Stimulated activated naive CD8-positive, alpha-beta T cell treated with anti-CD3 and anti-CD28 coated beads, Interleukin-15, amount 100 ng/mL, for 72 hours (primary cell): ENCODE results near the gene TTC9.

ENCODE experiments used
- ATAC-seq: fragments of 150-1000 bp; cut with Tn5 transposase; 2 replicates; pipeline ENCODE4 v1.10.0; 2021; ENCODE audit warnings: mild to moderate bottlenecking, moderate library complexity
- DNase-seq, 2 donors: peaks; one replicate each; pipeline ENCODE4 v3.0.0; 2021 to 2022
- H3K27ac Mint-ChIP-seq, 2 donors: one replicate each; pipeline ENCODE4 v1.8.0; 2022; ENCODE audit warnings: mild to moderate bottlenecking in 2 of 2, mixed read lengths in 2 of 2, moderate library complexity in 2 of 2
- H3K27me3 Mint-ChIP-seq: one replicate; pipeline ENCODE4 v1.8.0; 2022; ENCODE audit warnings: mixed read lengths
- H3K4me1 Mint-ChIP-seq: one replicate; pipeline ENCODE4 v1.8.0; 2022; ENCODE audit warnings: mild to moderate bottlenecking, mixed read lengths
- H3K4me3 Mint-ChIP-seq, 2 donors: one replicate each; pipeline ENCODE4 v1.8.0; 2022; ENCODE audit warnings: mild to moderate bottlenecking in 2 of 2, mixed read lengths in 2 of 2, moderate library complexity in 1 of 2
- H3K9me3 Mint-ChIP-seq, 2 donors: one replicate each; pipeline ENCODE4 v1.8.0; 2022; ENCODE audit warnings: mixed read lengths in 2 of 2

TTC9 gene

GRCh38 chr14:70641548-70642302 lies at the start of gene TTC9:
Gene TTC9 (plus strand): TSS chr14:70641916. CDS start chr14:70642130, 214 bp downstream.
- ATAC-seq, result peak; percentile 31
- no peak for DNase-seq
- Mint-ChIP-seq H3K4me3 (peak within 1 kb of the TSS; percentile 93 to 96), H3K27ac (peak within 1 kb of the TSS; percentile 95 to 97), H3K27me3 (no peaks in the 10 kb centered on the region), H3K9me3 (no peaks in the 10 kb centered on the region), H3K4me1 (peaks cover 48% of the 10 kb centered on the region)

- ATAC-seq (no peak), DNase-seq (no peak)
- Mint-ChIP-seq H3K27ac (no peak overlapping the region), H3K4me3 (no peak overlapping the region), H3K9me3 (no peaks in the 10 kb centered on the region), H3K27me3 (no peaks in the 10 kb centered on the region), H3K4me1 (peaks cover 23% of the 10 kb centered on the region)
Observed at GRCh38 chr14:70594461-70594860, 47.3 kb upstream of the TTC9 start.

GRCh38 chr14:70595443-70596185 lies 46.1 kb upstream of the TTC9 start:
- no peak for ATAC-seq

GRCh38 chr14:70597731-70598130 lies 44.0 kb upstream of the TTC9 start:
- DNase-seq (no peak), ATAC-seq (no peak)
- H3K4me1 Mint-ChIP-seq, result peaks cover 43% of the 10 kb centered on the region
- no peaks in the 10 kb centered on the region for H3K9me3 Mint-ChIP-seq
- peak overlapping the region in 1 of 2 donors; percentile 63 for H3K27ac Mint-ChIP-seq
- H3K27me3 Mint-ChIP-seq, result peaks cover 15% of the 10 kb centered on the region
- H3K4me3 Mint-ChIP-seq, result no peak overlapping the region

More at GRCh38 chr14:70595443-70596185, 46.1 kb upstream of the TTC9 start:
- no peaks in the 10 kb centered on the region for H3K9me3 Mint-ChIP-seq
- no peak overlapping the region for H3K4me3 Mint-ChIP-seq
- H3K27ac Mint-ChIP-seq, result peak overlapping the region in 1 of 2 donors; percentile 27
- no peak for DNase-seq
- H3K4me1 Mint-ChIP-seq, result peaks cover 34% of the 10 kb centered on the region
- H3K27me3 Mint-ChIP-seq, result no peaks in the 10 kb centered on the region

DNA sequence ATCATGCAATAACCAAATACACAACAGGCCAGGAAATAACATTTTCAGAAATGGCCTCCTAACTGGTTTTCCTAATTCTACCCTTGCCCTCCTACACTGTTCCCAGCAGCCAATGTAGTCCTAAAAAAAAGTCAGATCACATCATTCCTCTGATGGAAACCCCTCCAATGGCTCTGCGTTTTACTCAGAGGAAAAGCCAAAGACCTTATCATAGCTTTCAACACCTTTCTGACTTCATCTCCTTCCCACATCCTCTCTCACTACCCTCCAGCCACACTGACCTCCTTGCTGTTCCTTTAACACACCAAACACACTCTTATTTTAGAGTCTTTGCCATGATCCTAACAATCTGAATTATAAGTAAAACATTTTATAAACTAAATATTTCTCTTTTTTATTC lies 42.4 kb upstream of the TTC9 start:
- Mint-ChIP-seq H3K9me3 (no peaks in the 10 kb centered on the region), H3K4me1 (peaks cover 43% of the 10 kb centered on the region), H3K27ac (peak overlapping the region; percentile 21 to 99), H3K27me3 (peaks cover 16% of the 10 kb centered on the region), H3K4me3 (peak overlapping the region; percentile 99)
- no peak for ATAC-seq
- DNase-seq, result no peak

DNA sequence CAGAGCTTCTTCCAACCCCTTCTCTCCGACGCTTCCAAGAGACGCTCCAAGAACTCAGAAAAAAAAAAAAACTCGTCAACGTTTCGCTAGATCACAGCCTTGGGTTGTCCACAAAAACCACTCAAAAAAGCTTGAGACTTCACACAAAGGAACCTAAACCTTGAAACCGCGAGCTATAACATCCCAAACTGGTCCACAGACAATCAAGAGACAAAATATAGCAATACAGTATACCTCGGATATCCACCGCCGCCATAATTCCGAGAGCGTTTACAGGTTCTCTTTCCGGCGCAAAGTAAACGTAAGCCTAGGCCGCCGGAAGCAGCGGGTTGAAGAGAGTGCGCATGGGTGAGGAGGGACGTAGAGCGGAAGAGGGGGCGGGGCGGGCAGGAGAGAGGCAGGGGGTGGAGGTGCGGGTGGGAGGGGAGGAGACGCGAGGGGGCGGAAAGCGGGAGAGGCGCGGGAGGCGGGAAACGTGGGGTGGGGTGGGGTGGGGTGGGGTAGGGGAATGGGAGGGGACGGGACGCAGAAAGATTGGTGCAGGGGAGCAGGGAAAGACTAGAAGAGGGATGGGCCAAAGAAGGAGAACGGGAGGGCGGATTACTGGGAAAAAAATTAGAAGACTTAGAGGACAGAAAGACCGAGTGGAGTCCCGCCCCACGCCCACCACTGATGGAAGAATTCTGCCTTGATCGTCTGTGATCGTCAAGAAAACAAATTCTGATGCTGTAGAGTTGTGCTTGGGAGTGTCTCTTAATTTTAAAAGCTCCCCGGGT lies 41.1 kb upstream of the TTC9 start, which contains the start of gene MED6:
Gene MED6, minus strand, starts transcription at position 274 of the 776 bp plus-strand sequence. Its CDS starts 18 bp downstream, at position 256.
- Mint-ChIP-seq H3K4me1 (peaks cover 43% of the 10 kb centered on the region), H3K4me3 (peak within 1 kb of the TSS; percentile 99), H3K27ac (peak within 1 kb of the TSS; percentile 97 to 99), H3K9me3 (no peaks in the 10 kb centered on the region), H3K27me3 (peaks cover 16% of the 10 kb centered on the region)
- ATAC-seq, result peak; percentile 100
- DNase-seq, result peak; percentile 85 to 90

- DNase-seq (no peak), ATAC-seq (no peak)
- peak overlapping the region; percentile 99 for H3K4me3 Mint-ChIP-seq
- H3K27me3 Mint-ChIP-seq, result peaks cover 16% of the 10 kb centered on the region
- H3K27ac Mint-ChIP-seq, result peak overlapping the region in 1 of 2 donors; percentile 96
- H3K9me3 Mint-ChIP-seq, result no peaks in the 10 kb centered on the region
- H3K4me1 Mint-ChIP-seq, result peaks cover 43% of the 10 kb centered on the region
Observed at GRCh38 chr14:70601162-70601561, 40.6 kb upstream of the TTC9 start.

- H3K27me3 Mint-ChIP-seq, result peaks cover 16% of the 10 kb centered on the region
- no peak for ATAC-seq
- no peaks in the 10 kb centered on the region for H3K9me3 Mint-ChIP-seq
- H3K27ac Mint-ChIP-seq, result no peak overlapping the region
- no peak for DNase-seq
- H3K4me1 Mint-ChIP-seq, result peaks cover 42% of the 10 kb centered on the region
- no peak overlapping the region for H3K4me3 Mint-ChIP-seq
Observed at GRCh38 chr14:70602254-70602653, 39.5 kb upstream of the TTC9 start.

GRCh38 chr14:70611216-70611615 lies 30.5 kb upstream of the TTC9 start:
- Mint-ChIP-seq H3K27me3 (no peaks in the 10 kb centered on the region), H3K4me3 (no peak overlapping the region), H3K4me1 (no peaks in the 10 kb centered on the region), H3K27ac (no peak overlapping the region), H3K9me3 (no peaks in the 10 kb centered on the region)
- DNase-seq (no peak), ATAC-seq (no peak)

DNA sequence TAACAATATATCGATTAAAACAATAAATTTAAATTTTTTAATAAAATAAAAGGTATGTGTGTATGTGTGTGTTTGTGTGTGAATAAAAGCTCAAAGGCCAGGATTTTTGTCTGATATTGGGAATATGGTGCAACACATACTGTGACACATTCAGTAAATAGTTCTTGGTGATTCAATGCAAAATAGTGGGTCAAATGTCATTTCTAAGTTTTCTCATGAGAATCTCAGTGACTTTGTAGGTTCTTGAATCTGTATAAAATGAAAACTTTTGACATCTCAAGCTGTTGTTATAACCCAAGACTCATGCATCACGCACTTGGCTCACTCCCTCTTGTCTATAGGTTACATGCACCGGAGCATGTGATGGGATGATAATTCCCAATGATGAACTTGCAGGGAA lies 25.1 kb upstream of the TTC9 start:
- H3K4me3 Mint-ChIP-seq, result no peak overlapping the region
- no peaks in the 10 kb centered on the region for H3K27me3 Mint-ChIP-seq
- no peak for DNase-seq
- H3K4me1 Mint-ChIP-seq, result no peaks in the 10 kb centered on the region
- no peak for ATAC-seq
- H3K27ac Mint-ChIP-seq, result no peak overlapping the region
- no peaks in the 10 kb centered on the region for H3K9me3 Mint-ChIP-seq

DNA sequence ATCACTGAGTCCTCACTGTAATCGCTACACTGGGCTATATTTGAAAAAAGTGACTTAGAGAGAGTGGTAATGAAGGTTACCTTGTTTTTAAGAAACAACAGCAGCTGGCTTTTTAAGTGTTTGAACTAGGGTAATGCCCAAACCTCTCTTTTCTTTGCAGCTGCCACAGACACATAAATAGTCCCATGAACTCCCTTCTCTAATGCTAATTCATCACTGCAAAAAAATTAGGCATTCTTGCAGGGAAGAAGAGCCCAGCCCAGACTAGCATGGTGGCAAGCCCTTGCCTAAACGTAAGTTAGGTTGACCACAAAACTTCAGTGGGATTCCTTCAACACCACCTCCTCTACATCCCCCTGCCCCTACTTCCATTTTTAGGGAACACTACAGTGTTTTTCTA lies 23.4 kb upstream of the TTC9 start:
- no peak for DNase-seq
- no peaks in the 10 kb centered on the region for H3K27me3 Mint-ChIP-seq
- H3K4me3 Mint-ChIP-seq, result no peak overlapping the region
- no peaks in the 10 kb centered on the region for H3K4me1 Mint-ChIP-seq
- H3K27ac Mint-ChIP-seq, result no peak overlapping the region
- no peak for ATAC-seq
- H3K9me3 Mint-ChIP-seq, result peaks cover 0 to 8% of the 10 kb centered on the region in 2 donors

- H3K9me3 Mint-ChIP-seq, result peaks cover 0 to 8% of the 10 kb centered on the region in 2 donors
- H3K4me1 Mint-ChIP-seq, result no peaks in the 10 kb centered on the region
- no peak overlapping the region for H3K27ac Mint-ChIP-seq
- DNase-seq (no peak), ATAC-seq (no peak)
- no peak overlapping the region for H3K4me3 Mint-ChIP-seq
- no peaks in the 10 kb centered on the region for H3K27me3 Mint-ChIP-seq
Observed at GRCh38 chr14:70619708-70620107, 22.0 kb upstream of the TTC9 start.

DNA sequence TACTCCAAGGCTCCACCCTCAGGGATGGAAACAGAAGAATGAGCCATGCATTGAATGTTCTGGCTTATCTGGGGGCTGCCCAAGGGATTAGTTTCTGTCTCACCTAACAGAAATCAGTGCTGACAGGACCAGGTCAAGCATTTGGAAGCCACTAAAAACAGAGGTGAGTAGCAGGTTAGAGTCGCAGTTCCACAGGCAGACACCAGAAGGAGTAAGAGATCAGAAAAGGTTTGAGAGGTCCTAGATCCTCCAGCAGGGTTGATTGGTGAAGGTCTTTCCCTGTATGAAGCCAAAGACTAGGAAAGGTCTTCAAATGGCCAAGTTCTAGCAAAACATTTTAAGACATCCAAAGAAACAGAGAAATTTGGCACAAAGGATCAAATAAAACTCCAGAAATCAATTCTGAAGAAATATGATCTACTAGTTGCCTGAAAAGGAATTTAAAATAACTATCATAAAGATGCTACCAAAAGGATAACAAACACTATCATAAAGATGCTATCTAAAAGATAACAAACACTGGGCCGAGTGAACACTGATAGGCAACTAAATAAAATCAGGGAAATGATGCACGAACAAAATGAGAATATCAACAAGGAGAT lies 19.5 kb upstream of the TTC9 start:
- ATAC-seq (peak; percentile 70), DNase-seq (peak; percentile 38 to 45)
- H3K27ac Mint-ChIP-seq, result no peak overlapping the region
- H3K27me3 Mint-ChIP-seq, result no peaks in the 10 kb centered on the region
- peaks cover 17% of the 10 kb centered on the region in 2 donors for H3K9me3 Mint-ChIP-seq
- H3K4me1 Mint-ChIP-seq, result no peaks in the 10 kb centered on the region
- no peak overlapping the region for H3K4me3 Mint-ChIP-seq

DNA sequence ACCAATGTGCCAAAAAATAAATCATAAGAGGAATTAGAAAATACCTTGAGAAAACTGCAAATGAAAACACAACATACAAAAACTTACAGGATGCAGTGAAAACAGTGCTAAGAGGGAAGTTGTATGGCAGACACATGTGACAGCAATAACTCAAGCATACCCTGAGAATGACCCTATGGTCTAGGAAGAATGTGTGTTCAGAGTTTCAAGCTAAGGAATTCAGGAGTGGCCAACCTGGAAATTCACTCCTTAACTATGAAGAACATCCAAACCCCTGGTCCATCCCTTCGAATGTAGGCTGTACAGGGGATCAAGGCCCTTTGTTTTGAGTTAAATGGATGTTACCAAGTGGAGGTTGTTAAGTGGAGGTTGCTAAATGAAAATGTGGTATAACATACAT lies 16.7 kb upstream of the TTC9 start:
- ATAC-seq, result no peak
- Mint-ChIP-seq H3K4me1 (no peaks in the 10 kb centered on the region), H3K27ac (no peak overlapping the region), H3K4me3 (no peak overlapping the region), H3K27me3 (no peaks in the 10 kb centered on the region), H3K9me3 (peaks cover 21% of the 10 kb centered on the region in 2 donors)
- DNase-seq, result no peak

- no peak for ATAC-seq
- Mint-ChIP-seq H3K4me1 (peaks cover 6% of the 10 kb centered on the region), H3K27ac (no peak overlapping the region), H3K9me3 (peaks cover 9 to 15% of the 10 kb centered on the region in 2 donors), H3K4me3 (no peak overlapping the region), H3K27me3 (no peaks in the 10 kb centered on the region)
- DNase-seq, result no peak
Observed at GRCh38 chr14:70631948-70632347, 9.8 kb upstream of the TTC9 start.
